IMR-90 (cell line): ENCODE data around the gene KLHL12.

Experiments
- CEBPB ChIP-seq: IDR thresholded peaks from 2 replicates; pipeline ENCODE4 v1.6.1; 2012; ENCODE audit warnings: low read depth, low read length, improper control_type of control experiment
- CTCF ChIP-seq: conservative IDR thresholded peaks from 2 replicates; pipeline ENCODE4 v1.5.1; 2012; ENCODE audit warnings: mild to moderate bottlenecking, low read depth, low read length, improper control_type of control experiment
- FOS ChIP-seq: fragments of 150-350 bp; IDR thresholded peaks from 2 replicates; pipeline ENCODE4 v1.6.1; 2016; ENCODE audit warnings: low read depth, low read length
- MAZ ChIP-seq: IDR thresholded peaks from 2 replicates; pipeline ENCODE4 v1.6.1; 2012; ENCODE audit warnings: low read depth, mild to moderate bottlenecking, low read length, improper control_type of control experiment, moderate library complexity, borderline replicate concordance
- MXI1 ChIP-seq: IDR thresholded peaks from 2 replicates; pipeline ENCODE4 v1.6.1; 2012; ENCODE audit warnings: low read depth, mild to moderate bottlenecking, low read length, moderate library complexity, borderline replicate concordance
- POLR2A ChIP-seq: IDR thresholded peaks from 2 replicates; pipeline ENCODE4 v1.6.1; 2012; ENCODE audit warnings: mild to moderate bottlenecking, low read depth, low read length
- RAD21 ChIP-seq: IDR thresholded peaks from 2 replicates; pipeline ENCODE4 v1.6.1; 2012; ENCODE audit warnings: low read length, improper control_type of control experiment
- SMC3 ChIP-seq: fragments of 150-350 bp; IDR thresholded peaks from 2 replicates; pipeline ENCODE4 v1.6.1; 2016; ENCODE audit warnings: low read depth, mild to moderate bottlenecking, antibody characterized with exemption, low read length, moderate library complexity
- TF ChIP-seq, protein P1 (sequence below): fragments of 150-350 bp; IDR thresholded peaks from 2 replicates; pipeline ENCODE4 v1.6.1; 2016; ENCODE audit warnings: low read depth, mild to moderate bottlenecking, low read length, moderate library complexity, borderline replicate concordance
- TF ChIP-seq, protein P2 (sequence below): fragments of 150-350 bp; IDR thresholded peaks from 2 replicates; pipeline ENCODE4 v1.6.1; 2017; ENCODE audit warnings: mild to moderate bottlenecking, antibody characterized with exemption, low read length, low read depth

DNA sequence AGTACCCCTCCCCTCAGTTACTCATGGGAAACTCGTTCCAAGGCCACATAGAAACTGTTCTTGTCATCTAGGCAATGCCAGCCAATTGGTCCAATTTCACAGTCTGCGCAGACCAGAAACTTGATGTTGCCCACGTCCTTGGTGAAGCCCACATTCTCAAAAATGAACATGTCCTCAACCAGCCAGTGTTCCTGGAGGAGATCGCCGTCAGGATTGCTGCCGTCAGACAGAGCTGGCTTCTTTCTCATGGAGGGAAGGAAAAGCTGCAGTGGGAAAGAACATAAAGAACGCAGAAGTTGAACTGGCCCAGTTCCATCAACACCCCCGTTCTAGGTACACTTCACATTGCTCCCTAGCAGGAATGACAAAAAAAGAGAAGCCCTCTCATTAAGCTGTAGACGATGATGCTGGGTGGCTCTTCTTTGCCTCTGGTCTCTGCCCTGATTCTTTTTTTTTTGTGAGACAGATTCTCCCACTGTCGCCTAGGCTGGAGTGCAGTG, 46.0 kb downstream of the KLHL12 start:
- no peak for TF ChIP-seq CTCF
- no peak for TF ChIP-seq POLR2A
- TF ChIP-seq, protein P1, sequence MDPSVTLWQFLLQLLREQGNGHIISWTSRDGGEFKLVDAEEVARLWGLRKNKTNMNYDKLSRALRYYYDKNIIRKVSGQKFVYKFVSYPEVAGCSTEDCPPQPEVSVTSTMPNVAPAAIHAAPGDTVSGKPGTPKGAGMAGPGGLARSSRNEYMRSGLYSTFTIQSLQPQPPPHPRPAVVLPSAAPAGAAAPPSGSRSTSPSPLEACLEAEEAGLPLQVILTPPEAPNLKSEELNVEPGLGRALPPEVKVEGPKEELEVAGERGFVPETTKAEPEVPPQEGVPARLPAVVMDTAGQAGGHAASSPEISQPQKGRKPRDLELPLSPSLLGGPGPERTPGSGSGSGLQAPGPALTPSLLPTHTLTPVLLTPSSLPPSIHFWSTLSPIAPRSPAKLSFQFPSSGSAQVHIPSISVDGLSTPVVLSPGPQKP: no peak
- no peak for TF ChIP-seq MXI1
- no peak for TF ChIP-seq CEBPB
- TF ChIP-seq SMC3: no peak
- TF ChIP-seq, protein P2, sequence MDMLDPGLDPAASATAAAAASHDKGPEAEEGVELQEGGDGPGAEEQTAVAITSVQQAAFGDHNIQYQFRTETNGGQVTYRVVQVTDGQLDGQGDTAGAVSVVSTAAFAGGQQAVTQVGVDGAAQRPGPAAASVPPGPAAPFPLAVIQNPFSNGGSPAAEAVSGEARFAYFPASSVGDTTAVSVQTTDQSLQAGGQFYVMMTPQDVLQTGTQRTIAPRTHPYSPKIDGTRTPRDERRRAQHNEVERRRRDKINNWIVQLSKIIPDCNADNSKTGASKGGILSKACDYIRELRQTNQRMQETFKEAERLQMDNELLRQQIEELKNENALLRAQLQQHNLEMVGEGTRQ: no peak
- no peak for TF ChIP-seq FOS
- no peak for TF ChIP-seq MAZ
- no peak for TF ChIP-seq RAD21
